Psoas muscle (tissue), 8 donors: ENCODE measurements around the gene ERCC2. TPM values are rescaled to one million over a fixed set of nuclear protein-coding genes. Genes with fewer than 3 reads are reported as not detected.

Source experiments
- ATAC-seq, 4 donors: fragments of 200-7000 bp; cut with Tn5 transposase; one replicate each; pipeline ENCODE4 v1.9.1; 2020; ENCODE audit warnings: moderate library complexity in 3 of 4, mild to moderate bottlenecking in 2 of 4
- DNase-seq, 2 donors: peaks; one replicate each; pipeline ENCODE4 v3.0.0-alpha.2; 2020
- H3K27ac ChIP-seq: fragments of 200-600 bp; one replicate; pipeline ENCODE4 v1.8.0; 2022
- H3K27me3 ChIP-seq, 3 donors: fragments of 200-600 bp in 1 of 3; one replicate each; pipeline versions ENCODE4 v1.6.1 to v1.8.0; 2013 to 2022; ENCODE audit warnings: low read length in 2 of 3, mild to moderate bottlenecking in 2 of 3, moderate library complexity in 1 of 3; ENCODE audit not compliant: insufficient read depth in 3 of 3
- H3K36me3 ChIP-seq, 2 donors: fragments of 200-600 bp in 1 of 2; one replicate each; pipeline versions ENCODE4 v1.6.1 to v1.8.0; 2013 to 2022; ENCODE audit warnings: low read depth in 1 of 2, mild to moderate bottlenecking in 1 of 2, moderate library complexity in 1 of 2; ENCODE audit not compliant: insufficient read depth in 1 of 2
- H3K4me1 ChIP-seq: fragments of 200-600 bp; one replicate; pipeline ENCODE4 v1.8.0; 2022
- H3K4me3 ChIP-seq: fragments of 200-600 bp; one replicate; pipeline ENCODE4 v1.8.0; 2022; ENCODE audit warnings: mild to moderate bottlenecking
- H3K9me3 ChIP-seq: fragments of 200-600 bp; one replicate; pipeline ENCODE4 v1.8.0; 2022
- WGBS, 3 donors: extraction: QIAGEN DNeasy Blood & Tissue Kit; methylation state at CpG; one replicate each; pipeline versions ENCODE4 v1.1.6 to v1.1.7; 2013; 5-methylcytosine and 5-hydroxymethylcytosine counted together
- intact Hi-C, 2 donors: fragments of 100-400 bp; cut with DNase I; formaldehyde crosslinking; loops; one replicate each; pipeline versions ENCODE4 v1.11.0 to v1.14.2; 2022
- polyA plus RNA-seq, 3 donors: library from polyadenylated mRNA; stranded (reverse); fragments of 200-250 nt; gene quantifications; one replicate each; pipeline ENCODE4 v1.2.3, GENCODE V29; 2013
- total RNA-seq, 4 donors: library from RNA; stranded (reverse); fragmentation: NEBNext Ultra II Directional in 2 of 4; extraction: Animal tissue kit (Norgen Biotek cat#: 25700) in 2 of 4; gene quantifications; one replicate each; pipeline versions ENCODE4 v1.2.1 to v1.2.4, GENCODE V29; 2021 to 2023
- TF ChIP-seq, protein P1 (sequence below): fragments of 200-600 bp; IDR thresholded peaks from one replicate; pipeline ENCODE4 v1.8.0; 2022; ENCODE audit warnings: antibody characterized with exemption
- donor health status: healthy with polysubstance abuse.
- donor health status: DM: no; HTN: no; CAD: no; lungs with moderate emphysema.
- donor health status: Bipolar disorder and iron deficiency.
- donor health status: healthy.
- donor health status: DM: yes; HTN: yes; CAD: no.
- donor health status: DM: no; HTN: no; CAD: no.
- donor health status: DM: no; HTN: no; CAD: no.
- donor health status: DM: yes; HTN: yes; CAD: no.

Gene ERCC2
- total and polyA plus RNA-seq, 7 donors: 5.0 to 16.4 (median 9.3) TPM

DNA sequence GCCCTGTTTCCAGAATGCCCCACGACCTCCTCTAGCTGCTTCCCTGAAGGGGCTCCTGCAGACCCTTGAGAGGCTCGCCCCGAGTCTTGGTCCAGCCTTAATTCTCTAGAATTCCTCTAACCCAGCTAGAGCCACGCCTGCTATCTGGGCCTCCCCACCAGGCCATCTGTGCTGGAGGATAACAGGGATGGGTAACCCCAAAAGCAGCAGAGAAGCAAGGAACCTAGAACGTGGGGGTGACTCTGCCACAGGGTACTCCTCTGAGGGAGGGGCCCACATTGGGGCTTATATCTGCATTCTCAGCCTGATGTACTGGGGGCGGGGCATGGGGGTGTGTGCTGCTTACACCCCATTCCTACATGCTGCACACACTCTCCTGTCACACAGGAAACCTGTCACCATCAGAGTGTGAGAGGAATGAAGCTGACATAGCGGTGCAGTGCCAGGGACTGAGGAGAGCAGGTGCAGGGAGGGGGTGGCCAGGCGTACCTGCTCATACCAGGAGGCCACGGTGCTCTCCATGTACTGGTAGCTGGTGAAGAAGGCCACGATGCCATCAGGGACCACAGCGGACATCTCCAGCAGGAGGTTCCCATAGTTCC, 16.0 kb downstream of the ERCC2 start:
- 91 to 96% (median 93%) methylated on average over 11 of the region's 11 CpGs for WGBS, 3 donors
- ATAC-seq: no peak

DNA sequence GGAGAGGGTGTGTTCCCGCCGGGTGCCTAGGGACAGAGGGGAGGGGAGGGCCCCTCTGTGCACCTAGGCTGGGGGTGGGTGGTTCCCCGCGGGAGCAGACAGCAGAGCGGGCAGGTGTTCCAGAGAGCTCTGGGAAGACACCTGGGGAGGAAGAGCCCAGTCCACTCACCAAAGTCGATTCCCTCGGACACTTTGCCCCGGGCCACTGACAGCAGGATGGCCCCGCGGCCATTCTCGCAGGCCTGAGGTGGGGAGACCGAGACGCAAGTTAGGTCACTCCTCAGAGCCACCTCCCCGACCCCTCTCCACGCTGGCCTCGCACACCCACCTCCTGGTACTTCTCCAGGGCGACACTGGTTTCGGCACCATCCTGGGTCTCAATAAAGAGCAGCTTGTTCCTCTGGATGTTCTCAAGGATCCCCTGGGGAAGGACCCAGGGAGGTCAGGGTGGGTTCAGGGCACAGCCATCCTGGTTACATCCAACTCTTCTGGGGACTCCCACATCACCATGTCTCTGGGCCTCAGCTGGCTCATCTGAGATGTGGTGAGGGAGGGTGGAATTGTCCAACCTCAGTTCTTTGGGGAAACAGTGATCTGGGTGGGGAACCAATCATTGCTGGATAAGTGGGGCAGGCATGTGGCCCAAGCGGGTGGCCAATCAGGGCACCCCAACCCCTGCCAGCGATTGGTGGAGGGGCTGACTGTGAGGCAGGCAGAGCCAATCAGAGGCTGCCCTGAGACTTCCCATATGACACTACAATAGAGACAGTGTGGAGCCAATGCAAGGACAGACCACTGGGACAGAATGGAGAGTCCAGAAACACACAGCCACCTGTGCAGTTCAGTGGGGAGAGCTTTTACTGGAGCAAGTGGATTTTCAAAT, 17.2 kb downstream of the ERCC2 start:
- no peak overlapping the region for H3K4me3 ChIP-seq
- no peak for ATAC-seq
- H3K27ac ChIP-seq: no peak overlapping the region
- no peaks in the 10 kb centered on the region for H3K27me3 ChIP-seq
- no peaks in the 10 kb centered on the region for H3K9me3 ChIP-seq
- DNase-seq: no peak
- 92% methylated on average over 18 to 20 of the region's 20 CpGs for WGBS, 3 donors
- intact Hi-C loops: no loop called here
- TF ChIP-seq, protein P1, sequence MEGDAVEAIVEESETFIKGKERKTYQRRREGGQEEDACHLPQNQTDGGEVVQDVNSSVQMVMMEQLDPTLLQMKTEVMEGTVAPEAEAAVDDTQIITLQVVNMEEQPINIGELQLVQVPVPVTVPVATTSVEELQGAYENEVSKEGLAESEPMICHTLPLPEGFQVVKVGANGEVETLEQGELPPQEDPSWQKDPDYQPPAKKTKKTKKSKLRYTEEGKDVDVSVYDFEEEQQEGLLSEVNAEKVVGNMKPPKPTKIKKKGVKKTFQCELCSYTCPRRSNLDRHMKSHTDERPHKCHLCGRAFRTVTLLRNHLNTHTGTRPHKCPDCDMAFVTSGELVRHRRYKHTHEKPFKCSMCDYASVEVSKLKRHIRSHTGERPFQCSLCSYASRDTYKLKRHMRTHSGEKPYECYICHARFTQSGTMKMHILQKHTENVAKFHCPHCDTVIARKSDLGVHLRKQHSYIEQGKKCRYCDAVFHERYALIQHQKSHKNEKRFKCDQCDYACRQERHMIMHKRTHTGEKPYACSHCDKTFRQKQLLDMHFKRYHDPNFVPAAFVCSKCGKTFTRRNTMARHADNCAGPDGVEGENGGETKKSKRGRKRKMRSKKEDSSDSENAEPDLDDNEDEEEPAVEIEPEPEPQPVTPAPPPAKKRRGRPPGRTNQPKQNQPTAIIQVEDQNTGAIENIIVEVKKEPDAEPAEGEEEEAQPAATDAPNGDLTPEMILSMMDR: no peak
- H3K36me3 ChIP-seq: peaks cover 2 to 51% of the 10 kb centered on the region in 2 donors
- H3K4me1 ChIP-seq: no peaks in the 10 kb centered on the region

More for the DNA sequence above, 16.0 kb downstream of the ERCC2 start:
- Histone ChIP-seq H3K9me3 (no peaks in the 10 kb centered on the region), H3K4me1 (no peaks in the 10 kb centered on the region), H3K27me3 (no peaks in the 10 kb centered on the region), H3K36me3 (peaks cover 2 to 51% of the 10 kb centered on the region in 2 donors), H3K27ac (no peak overlapping the region), H3K4me3 (no peak overlapping the region)
- TF ChIP-seq, protein P1: no peak
- intact Hi-C loops: no loop called here
- no peak for DNase-seq

DNA sequence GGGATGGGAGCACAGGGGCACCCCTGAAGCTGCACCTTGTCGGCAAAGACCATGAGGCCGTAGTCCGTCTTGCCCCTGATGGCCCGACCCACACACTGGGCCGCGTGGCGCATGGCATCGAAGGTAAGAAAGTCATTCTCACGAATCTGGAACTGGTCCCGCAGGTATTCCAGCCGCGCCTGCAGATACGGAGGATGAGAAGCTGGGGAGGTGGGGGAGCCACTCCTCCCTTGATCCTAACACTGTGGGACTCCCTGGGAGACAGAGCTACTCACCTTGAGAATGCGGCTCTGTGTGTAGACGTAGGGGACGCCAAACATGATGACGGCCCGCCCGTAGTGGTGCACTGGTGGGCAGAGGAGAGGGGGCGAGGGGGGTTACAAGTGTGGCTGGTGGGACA, 17.9 kb downstream of the ERCC2 start:
- Histone ChIP-seq H3K4me1 (no peaks in the 10 kb centered on the region), H3K27me3 (no peaks in the 10 kb centered on the region), H3K4me3 (no peak overlapping the region), H3K27ac (no peak overlapping the region), H3K36me3 (peaks cover 2 to 51% of the 10 kb centered on the region in 2 donors), H3K9me3 (no peaks in the 10 kb centered on the region)
- no peak for ATAC-seq
- WGBS, 3 donors: 95 to 97% (median 95%) methylated on average over 20 of the region's 20 CpGs
- TF ChIP-seq, protein P1: no peak
- no peak for DNase-seq
- intact Hi-C loops: no loop called here

DNA sequence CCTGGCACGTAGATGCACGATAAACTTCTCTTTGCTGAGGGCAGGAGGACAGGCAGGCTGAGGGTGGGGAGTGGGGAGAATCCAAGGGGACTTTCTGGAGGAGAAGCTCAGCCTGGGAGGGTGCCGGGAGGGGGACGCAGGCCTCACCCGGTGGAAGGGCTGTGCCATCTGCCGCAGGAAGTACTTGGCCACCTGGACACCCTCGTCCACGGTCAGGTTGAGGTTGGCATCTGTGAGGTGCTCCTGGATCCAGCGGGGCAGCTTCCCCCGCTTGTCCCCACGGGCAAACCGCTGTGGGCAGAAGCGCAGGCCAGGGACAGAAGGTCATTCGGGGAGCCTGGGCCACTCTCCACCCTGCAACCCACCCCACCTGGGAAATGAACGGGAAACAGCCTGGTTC, 18.3 kb downstream of the ERCC2 start:
- ATAC-seq (no peak), DNase-seq (no peak)
- TF ChIP-seq, protein P1: no peak
- Histone ChIP-seq H3K9me3 (no peaks in the 10 kb centered on the region), H3K4me1 (no peaks in the 10 kb centered on the region), H3K36me3 (peaks cover 2 to 51% of the 10 kb centered on the region in 2 donors), H3K27ac (no peak overlapping the region), H3K27me3 (no peaks in the 10 kb centered on the region), H3K4me3 (no peak overlapping the region)
- 80 to 84% (median 84%) methylated on average over 15 of the region's 15 CpGs for WGBS, 3 donors
- intact Hi-C loops: no loop called here
